Omental fat pad (tissue), 4 donors: Measurements from ENCODE around the gene PALS2. TPM values are rescaled to one million over a fixed set of nuclear protein-coding genes. Genes with fewer than 3 reads are reported as not detected.

Experiments used
- ATAC-seq: fragments of 150-250 bp; one replicate; pipeline ENCODE4 v1.9.1; 2016; ENCODE audit warnings: mild to moderate bottlenecking, moderate library complexity; ENCODE audit not compliant: low FRiP score
- DNase-seq: peaks from one replicate; pipeline ENCODE4 v3.0.0-alpha.2; 2019; ENCODE audit warnings: low spot score
- CTCF ChIP-seq, 3 donors: fragments of 450-650 bp; IDR thresholded peaks; one replicate each; pipeline ENCODE4 v1.5.1; 2016 to 2017; ENCODE audit warnings: antibody characterized with exemption in 3 of 3, mild to moderate bottlenecking in 3 of 3, moderate library complexity in 2 of 3
- total RNA-seq, 4 donors: library from RNA; depleted of rRNA; stranded (reverse); fragments of >200 nt; gene quantifications; one replicate each; pipeline ENCODE4 v1.1.0, GENCODE V29; 2016

Gene PALS2
- total RNA-seq, 4 donors from 2014 or later = 8.2 to 30.0 (median 22.2) TPM

- TF ChIP-seq CTCF (IDR thresholded peaks at IDR 0.05) = no peak
- ATAC-seq (no peak), DNase-seq (no peak)
Observed at GRCh38 chr7:24555184-24555583, 18.1 kb upstream of the PALS2 start.

GRCh38 chr7:24555719-24556118, 17.5 kb upstream of the PALS2 start:
- DNase-seq = no peak
- ATAC-seq = no peak
- no peak for TF ChIP-seq CTCF (IDR thresholded peaks at IDR 0.05)

GRCh38 chr7:24560772-24561171, 12.5 kb upstream of the PALS2 start:
- TF ChIP-seq CTCF (IDR thresholded peaks at IDR 0.05) = no peak
- DNase-seq (no peak), ATAC-seq (no peak)

GRCh38 chr7:24566274-24566673, 7.0 kb upstream of the PALS2 start:
- no peak for DNase-seq
- TF ChIP-seq CTCF (IDR thresholded peaks at IDR 0.05) = no peak

GRCh38 chr7:24570983-24571382, 2.3 kb upstream of the PALS2 start:
- no peak for TF ChIP-seq CTCF (IDR thresholded peaks at IDR 0.05)
- ATAC-seq (no peak), DNase-seq (no peak)

More at GRCh38 chr7:24566274-24566673, 7.0 kb upstream of the PALS2 start:
- no peak for ATAC-seq

GRCh38 chr7:24572016-24572392, 1.2 kb upstream of the PALS2 start:
- no peak for TF ChIP-seq CTCF (IDR thresholded peaks at IDR 0.05)
- no peak for DNase-seq
- ATAC-seq = no peak

- no peak for TF ChIP-seq CTCF (IDR thresholded peaks at IDR 0.05)
- ATAC-seq (peak; percentile 69), DNase-seq (peak; percentile 31)
Observed at GRCh38 chr7:24572393-24572996, 757 bp upstream of the PALS2 start.
